NCI-H524 (cell line): ENCODE results near the gene CTTNBP2NL.
A peak's percentile ranks its signal among the peaks of the same experiment; 100 is the strongest.

ENCODE experiments used
- DNase-seq, 2 experiments: peaks; one replicate each; lab custom pipeline; 2025; lab: John Stamatoyannopoulos, UW

Gene CTTNBP2NL, protein sequence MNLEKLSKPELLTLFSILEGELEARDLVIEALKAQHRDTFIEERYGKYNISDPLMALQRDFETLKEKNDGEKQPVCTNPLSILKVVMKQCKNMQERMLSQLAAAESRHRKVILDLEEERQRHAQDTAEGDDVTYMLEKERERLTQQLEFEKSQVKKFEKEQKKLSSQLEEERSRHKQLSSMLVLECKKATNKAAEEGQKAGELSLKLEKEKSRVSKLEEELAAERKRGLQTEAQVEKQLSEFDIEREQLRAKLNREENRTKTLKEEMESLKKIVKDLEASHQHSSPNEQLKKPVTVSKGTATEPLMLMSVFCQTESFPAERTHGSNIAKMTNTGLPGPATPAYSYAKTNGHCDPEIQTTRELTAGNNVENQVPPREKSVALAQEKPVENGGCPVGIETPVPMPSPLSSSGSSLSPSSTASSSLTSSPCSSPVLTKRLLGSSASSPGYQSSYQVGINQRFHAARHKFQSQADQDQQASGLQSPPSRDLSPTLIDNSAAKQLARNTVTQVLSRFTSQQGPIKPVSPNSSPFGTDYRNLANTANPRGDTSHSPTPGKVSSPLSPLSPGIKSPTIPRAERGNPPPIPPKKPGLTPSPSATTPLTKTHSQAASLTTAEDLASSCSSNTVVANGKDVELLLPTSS

DNA sequence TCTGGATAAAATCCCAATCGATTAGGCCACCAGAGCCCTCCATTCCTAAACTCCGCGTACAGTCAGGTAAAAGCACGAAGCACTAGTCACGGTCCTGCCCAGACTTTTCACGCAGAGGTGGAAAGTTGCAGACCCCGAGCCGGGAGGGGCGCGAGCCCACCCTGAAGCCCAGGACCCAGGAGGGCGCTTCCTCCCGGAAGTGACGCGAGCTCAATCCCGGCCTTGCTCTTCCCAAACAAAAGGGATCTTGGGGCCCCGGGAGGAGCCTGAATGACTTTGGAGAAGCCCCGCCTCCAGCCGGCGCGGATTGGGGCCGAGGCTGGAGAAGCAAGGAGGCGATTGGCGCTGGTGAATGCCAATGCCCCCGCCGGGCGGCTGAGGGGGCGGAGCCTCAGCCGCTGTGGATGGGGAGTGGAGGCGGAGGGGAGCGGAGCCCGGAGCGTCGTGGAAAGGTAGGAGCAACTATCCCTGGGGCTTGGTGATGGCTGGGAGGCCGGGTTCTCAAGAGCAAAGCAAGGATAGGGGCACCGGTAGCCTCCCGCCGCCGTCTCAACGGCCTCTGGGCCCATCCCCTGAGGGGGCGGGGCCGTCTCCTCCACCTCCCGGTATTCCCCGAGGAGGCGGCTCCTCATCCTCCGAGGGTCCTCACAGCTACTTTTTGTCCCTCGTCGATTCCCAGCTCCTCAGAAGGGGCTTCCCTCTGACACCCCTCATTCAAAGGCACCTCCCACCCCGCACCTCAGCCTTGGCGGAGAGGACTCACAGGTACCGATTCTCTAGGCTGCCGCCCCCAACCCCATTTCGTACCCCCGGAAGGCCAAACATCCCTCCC lies at the start of gene CTTNBP2NL:
Gene CTTNBP2NL, plus strand, starts transcription at position 394 of the 832 bp plus-strand sequence. CDS start 19,952 bp downstream, outside the sequence.
- peak; percentile 96 to 97 for DNase-seq

DNA sequence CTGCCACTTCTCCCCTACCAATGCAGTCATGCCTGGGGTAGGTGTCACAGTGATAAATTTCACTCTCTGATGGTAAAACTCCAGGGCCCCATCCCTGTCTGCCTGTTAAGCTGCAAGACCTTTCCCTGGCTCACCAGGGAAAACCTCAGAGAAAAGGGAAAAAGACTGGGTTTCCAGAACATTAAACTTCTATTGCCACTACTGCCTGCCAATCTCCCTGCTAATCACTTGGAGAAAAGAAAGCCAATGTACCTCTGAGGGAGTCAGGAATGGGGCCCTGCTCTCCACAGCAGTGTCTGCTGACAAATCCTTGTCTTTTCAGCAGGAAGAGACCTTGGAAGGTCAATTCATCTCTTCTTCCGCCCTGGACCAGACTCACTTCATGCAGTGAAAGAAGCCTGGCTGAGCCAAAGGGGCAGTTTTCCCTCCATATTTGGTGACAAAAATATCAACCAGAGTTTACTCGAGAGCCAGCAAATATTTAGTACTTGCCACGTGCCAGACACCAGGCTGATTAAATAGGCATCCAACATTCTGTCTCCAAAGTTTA lies 49.1 kb upstream of the CTTNBP2NL start:
- DNase-seq, result no peak

DNA sequence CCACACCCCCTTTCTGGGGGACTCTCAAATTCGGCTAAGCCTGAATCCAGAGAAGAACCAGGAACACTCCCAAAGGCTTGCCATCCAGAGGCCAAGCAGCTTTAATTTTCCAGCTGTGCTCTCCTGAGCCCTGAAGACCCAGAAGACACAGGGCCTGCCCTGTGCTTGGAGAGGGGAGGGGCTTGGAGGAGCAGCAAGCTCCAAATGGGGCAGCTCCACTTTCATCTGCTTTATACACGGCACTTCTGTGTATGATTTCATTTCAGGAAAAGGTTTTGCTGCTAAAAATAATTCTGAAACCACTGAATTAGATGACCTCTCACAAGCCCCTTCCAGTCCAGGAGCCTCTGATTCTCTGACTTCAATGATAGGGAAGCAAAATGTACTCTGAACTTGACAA lies 39.2 kb upstream of the CTTNBP2NL start:
- DNase-seq, result peak in 1 of 2 experiments; percentile 19

DNA sequence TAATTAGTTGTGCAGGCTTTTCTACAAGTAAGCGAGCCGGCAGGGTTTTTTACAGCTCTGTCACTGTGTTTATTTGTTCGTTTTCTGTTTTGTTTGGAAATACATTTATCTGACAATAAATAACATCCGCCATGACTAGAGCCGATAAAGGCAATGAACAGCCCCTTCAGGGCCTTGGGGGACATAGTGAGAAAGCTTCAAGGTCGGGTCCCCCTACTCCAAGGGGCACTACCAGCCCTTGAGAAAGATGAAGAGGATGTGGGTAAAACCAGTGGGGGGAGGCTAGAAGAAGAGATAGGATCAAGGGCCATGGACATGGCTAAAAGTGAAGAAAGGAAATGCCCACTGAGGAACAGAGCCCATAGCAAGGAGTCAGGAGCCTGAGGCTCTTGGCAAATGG lies 38.5 kb upstream of the CTTNBP2NL start:
- DNase-seq, result no peak

DNA sequence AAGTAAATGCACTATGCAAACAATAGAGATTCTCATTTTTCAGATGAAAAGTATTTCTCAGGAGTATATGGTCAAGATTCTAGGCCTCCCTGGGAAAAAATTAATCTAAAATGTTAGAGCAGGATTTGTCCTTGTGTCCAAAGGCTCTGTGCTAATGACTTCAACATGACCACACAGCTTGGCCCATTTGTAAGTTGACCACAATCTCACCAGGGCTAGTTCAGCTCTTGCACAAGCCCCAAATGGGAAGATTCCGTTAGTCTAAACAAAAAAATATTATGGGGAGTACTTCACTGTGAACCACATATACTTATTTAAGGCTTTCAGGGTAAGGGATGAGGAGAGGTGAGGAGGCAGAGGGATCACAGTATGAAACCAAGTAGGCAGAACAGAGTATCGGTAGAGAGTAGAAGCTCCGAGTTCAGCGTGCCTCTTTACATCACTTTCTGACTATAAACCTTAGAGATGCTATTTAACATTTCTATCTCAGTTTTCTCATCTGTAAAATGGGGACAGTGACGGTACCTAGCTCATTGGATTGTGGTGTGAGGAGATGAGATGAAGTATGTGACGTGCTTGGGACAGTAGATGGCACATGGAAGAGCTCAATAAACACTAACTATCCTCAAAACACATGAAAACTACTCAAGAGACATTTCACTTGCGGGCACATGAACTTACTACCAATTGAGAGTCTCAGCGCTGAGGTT lies 37.8 kb upstream of the CTTNBP2NL start:
- no peak for DNase-seq

DNA sequence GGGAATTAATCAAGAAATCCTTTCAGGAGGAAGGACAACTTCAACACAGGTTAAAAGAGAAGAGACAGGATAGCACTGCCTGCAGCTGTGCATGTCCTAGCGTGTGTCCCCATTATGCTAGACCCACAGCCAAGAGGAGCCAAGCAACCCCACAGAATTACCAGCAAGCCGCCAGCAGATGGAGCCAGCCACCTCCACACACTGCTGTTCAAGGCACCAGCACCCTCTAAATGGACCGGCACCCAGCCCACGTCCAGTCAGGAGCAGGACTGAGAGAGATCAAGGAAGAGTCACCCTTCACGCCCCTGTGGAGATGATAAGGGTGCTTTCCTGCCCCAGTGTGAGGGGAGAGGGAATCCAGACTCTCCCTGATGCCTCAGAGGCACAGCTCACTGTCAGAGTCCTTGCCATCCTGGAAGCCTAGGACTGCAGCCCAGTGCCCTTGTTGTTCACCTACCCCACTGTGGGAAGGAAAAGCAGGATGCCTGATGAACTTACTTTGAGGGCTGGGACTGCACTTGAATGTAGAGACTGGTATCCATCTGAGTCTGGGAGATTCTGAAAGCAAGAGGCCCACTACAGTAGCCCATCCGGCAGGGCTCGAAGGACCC lies 37.1 kb upstream of the CTTNBP2NL start:
- peak in 1 of 2 experiments; percentile 46 for DNase-seq

DNA sequence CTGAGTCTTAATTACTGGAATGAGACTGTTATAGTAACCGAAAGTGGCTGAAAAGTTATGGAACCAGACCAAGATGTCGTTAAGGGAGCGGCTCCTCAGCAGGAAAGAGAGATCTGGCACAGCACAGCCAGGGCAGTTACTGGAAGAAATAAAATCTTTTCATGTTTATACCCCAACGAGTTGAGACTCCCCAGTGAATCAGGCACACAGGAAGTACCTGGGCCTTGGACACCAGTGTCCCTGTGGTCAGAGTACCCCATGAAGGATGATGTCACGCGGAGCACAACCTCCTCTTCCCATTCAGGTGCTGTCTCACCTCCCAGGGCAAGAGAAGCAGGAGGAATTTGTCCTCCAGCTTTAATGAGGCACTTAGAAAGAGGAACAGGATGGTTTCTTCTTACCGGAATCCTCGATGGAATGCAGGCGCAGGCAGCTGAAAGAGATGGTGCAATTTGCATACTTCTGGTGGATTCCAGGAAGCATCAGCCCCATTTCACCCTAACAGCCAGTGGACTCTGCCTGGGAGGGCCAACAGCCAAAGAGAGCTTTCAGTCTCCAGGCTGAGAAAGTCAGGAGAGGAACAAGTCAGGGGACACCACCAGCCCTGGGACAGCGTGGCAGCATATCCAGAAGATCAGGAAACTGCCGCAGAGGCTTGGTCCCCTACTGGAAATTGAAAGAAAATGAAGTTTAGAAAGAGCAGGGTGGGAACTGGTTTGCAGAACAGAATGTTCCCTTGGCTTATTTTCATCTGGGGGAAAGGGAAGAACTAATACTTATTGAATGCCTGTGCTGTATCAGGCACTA lies 35.9 kb upstream of the CTTNBP2NL start:
- no peak for DNase-seq

DNA sequence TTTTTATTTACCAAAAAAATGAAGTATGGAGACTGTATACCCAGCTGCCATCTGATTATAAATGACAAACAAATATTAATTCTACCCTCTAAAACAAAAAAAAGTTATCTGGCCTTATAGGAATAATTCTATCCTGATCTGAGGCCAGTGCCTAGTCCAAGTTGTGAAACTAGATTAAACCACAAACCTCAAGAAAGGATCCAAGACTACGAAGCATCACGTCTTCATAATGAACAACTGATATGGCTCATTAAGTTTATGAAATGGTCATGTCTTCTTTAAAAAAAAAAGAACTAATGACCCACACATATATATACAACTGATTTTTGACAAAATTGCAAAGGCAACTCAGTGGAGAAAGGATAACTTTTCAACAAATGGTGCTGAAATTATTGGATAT lies 32.4 kb upstream of the CTTNBP2NL start:
- no peak for DNase-seq

DNA sequence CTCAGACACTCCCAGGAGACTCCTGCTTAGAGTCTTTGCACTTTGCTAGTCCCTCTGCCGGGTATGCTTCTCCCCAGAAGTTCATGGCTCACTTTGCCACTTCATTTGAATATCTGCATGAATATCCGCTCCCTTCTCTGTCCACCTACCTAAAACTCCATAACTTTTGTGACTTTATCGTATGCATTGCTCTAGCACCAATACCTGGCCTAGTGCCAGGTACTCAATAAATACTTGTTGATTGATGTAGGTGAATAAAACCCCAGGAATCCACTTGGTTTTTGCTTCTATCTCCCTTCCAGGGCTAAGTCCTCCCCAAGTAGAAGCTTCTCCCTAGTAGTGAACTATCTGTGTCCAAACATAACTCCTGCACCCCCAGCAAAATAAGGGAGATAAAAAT lies 27.8 kb upstream of the CTTNBP2NL start:
- no peak for DNase-seq

DNA sequence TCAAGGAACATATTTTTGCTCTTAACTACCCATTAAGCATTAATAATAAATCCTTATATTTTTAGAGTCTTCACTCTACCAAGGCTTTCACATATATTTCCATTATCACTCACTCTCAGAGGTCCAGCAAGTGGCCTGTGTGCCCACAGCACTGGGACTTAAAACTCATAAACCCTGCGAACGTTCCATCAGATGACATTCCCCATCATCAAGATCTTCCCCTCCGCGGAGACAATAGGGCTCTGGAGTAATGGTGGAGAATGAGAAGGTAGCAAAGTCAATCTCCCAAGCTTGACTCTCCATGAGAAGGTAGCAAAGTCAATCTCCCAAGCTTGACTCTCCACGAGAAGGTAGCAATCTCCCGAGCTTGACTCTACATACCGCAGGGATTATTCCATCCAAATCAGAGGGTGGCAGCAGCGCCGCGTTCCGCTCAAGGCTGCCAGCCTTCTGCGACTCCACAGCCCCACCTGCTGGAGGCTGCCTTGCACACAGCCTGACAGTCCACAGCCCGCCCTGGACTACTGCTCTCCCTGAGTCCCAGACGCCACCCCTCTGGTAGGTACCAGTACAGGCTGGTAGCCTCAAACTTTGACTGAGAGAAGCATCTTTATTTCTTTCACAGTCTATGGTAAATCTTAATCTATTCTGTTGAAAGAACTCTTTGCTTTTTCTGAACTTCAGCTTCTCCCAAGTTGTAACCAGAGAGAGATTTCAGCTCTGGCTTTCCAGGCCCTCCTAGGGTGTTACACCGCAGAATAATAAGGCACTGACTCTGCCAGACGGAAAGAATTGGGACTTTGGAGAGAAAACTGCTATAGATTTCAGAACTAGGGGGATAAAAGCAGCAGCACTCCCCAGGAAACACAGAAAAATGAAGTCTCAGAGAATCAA lies 26.4 kb upstream of the CTTNBP2NL start:
- DNase-seq, result peak in 1 of 2 experiments; percentile 77

DNA sequence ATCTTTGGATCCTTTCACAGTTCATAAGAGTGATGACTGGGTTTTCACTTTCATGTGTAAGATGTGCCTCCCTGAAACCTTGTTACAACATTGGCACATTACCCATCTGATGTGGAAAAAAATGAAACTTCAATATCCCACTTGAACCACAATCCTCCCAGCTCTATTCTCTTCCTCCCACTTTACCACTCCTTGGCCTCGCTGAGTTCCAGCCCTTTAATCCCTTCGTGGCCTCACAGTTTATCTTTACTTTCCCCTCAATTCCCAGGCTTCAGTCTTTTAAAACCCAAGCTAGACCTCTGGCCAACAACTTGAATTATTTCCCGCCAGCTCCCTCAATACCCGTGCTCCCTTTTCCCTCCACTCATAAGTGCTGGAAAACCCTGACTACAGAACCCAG lies 25.0 kb upstream of the CTTNBP2NL start:
- no peak for DNase-seq

DNA sequence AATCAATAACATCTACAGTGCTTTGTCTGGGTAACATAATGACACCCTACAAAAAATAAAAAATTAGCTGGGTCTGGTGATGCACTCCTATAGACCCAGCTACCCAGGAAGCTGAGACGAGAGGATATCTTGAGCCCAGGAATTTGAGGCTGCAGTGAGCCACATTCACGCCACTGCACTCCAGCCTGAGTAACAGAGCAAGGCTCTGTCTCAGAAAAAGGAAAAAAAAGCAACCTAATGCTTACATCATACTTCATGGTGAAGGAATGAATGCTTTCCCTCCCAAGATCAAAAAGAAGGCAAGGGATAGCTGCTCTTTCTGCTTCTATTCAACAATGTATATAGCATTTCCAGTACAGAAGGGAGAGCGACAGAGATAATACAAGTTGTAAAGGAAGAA lies 24.2 kb upstream of the CTTNBP2NL start:
- DNase-seq, result no peak

DNA sequence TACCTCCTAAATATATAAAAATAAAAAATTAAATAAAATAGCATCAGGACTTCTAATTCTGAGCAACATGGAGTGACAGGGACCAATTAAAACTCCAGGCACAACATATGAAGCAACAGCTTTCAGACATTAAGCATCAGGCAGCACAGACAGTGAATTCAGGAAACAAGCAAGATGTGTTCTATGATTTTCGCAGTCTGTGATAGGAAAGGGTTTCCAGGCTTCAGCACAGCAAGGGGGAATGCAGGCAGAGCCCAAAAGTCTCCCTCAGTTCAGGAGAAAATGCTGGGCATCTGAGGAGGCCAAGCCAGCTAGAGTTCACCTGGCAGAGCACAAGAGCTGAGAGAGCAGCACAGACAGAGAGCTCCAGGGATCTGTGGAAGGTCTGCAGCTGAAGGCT lies 22.2 kb upstream of the CTTNBP2NL start:
- DNase-seq, result no peak

DNA sequence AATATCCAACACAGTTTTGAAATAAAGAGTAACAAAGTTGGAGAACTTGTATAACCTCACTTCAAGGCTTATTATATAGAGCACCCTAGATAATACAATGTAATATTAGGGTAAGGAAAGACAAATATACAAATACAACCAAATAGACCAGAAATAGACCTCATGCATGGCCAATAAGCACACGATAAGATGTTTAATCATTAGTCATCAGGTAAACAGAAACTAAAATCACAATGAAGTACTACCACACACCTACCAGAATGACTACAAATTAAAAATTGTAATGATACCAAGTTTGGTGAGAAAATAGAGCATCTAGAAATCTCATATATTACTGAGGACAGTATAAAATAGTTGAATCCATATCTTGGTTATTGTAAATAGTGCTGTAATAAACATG lies 20.3 kb upstream of the CTTNBP2NL start:
- DNase-seq, result no peak

DNA sequence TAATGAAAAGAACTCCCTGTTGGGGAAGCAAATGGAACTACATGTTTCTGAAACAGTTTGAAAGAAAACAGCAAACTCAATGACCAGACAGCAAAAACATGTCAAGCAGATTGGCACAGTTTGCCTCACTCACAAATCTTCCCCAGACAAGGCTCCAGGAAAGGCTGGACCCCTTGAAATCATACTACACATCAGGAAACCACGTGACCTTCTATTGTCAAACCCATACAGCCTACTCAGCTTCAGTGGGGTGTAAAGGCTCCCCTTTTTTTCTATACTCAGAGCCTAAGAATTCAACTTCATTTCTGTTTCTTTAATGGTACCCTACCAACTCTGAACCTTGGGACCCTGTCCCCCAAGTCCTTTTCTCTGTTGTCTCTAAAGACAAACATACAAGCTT lies 15.7 kb upstream of the CTTNBP2NL start:
- no peak for DNase-seq

DNA sequence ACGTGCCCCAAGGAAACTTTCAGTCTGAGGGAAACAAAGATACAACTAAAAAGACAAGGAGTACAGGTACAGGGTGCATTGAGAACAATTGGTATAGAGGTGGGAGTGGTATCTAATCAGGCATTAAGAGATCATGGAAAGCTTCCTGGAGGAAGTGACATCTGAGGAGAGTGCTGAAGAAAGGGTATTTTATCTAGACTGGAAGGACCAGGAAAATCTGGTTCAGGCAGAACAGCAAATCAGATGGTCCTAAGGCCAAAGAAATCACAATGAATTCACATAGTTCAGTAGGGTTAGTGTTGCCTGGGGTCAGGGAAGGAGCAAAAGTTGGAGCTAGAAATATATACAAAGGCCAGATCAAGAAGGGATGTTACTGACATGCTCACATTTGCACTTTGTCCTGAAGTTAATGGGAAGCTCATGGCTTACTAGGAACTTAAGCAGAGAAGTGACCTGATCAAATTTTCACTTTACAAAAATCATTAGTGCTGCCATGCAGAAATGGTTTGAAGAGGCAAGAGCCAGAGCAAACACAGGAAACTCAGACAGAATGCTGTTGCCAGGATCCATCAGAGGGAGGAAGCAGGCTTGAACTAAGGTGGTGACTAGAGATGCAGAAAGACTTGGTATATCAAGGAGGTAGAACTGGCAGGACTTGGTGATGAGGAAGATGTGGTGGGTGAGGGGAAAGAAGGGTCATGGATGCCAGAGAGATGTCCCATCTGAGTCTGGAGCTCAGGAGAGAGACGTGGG lies 14.5 kb upstream of the CTTNBP2NL start:
- DNase-seq, result no peak

DNA sequence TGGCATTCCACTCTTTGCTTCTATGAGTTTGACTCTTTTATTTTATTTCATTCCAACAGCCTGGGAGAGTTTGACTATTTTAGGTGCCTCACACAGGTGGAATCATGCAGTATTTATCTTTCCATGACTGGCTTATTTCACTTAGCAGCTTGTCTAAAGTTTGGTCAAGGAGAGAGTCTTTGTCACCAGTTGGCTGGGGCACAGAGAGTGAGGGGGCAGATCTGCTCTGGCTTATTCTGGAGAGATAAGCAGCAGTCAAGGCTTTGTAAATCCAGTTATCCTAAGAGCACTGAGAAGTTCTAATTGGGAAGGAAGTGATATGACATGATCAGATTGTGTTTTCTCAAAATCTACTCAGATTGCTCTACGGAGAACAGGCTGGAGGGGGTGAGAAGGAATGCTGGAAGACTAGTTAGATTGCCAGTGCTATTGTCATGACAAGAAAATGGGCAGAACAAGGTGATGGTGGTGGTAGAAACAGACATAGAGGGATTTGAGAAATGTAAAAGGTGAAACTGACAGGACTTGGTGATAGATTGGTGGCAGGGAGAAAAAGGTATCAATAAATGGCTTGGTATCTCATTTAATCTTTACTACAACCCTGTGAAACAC lies 12.1 kb upstream of the CTTNBP2NL start:
- DNase-seq, result no peak
